Measurements from ENCODE around the gene SORCS3.

Gene SORCS3

GRCh38 chr10:105280895-105281294, 639.8 kb downstream of the SORCS3 start:
- DNase-seq, result no peak

GRCh38 chr10:105284476-105285215, 643.6 kb downstream of the SORCS3 start:
- no peak for DNase-seq

GRCh38 chr10:105288026-105288425, 646.9 kb downstream of the SORCS3 start:
- DNase-seq, result no peak

- DNase-seq, result no peak
Observed at GRCh38 chr10:105288613-105289012, 647.5 kb downstream of the SORCS3 start.

GRCh38 chr10:105291571-105291970, 650.5 kb downstream of the SORCS3 start:
- DNase-seq, result no peak

- no peak for DNase-seq
Observed at GRCh38 chr10:105292236-105292635, 651.1 kb downstream of the SORCS3 start.
